GM12874 (cell line): ENCODE results near the gene ENOX1.

Experiments used
- CTCF ChIP-seq: IDR thresholded peaks from 2 replicates; pipeline ENCODE4 v1.5.1; 2011; ENCODE audit warnings: low read depth, mild to moderate bottlenecking, control low read depth, low read length, moderate library complexity; ENCODE audit not compliant: insufficient read depth

ENOX1 gene

GRCh38 chr13:43728421-43728820 is 58.4 kb downstream of the ENOX1 start:
- TF ChIP-seq CTCF: no peak

GRCh38 chr13:43727856-43728255 is 58.9 kb downstream of the ENOX1 start:
- TF ChIP-seq CTCF: no peak

- no peak for TF ChIP-seq CTCF
These were observed 61.3 kb downstream of the ENOX1 start for GRCh38 chr13:43725460-43725859.

- no peak for TF ChIP-seq CTCF
These were observed 65.9 kb downstream of the ENOX1 start for GRCh38 chr13:43720780-43721397.

- no peak for TF ChIP-seq CTCF
These were observed 88.0 kb downstream of the ENOX1 start for GRCh38 chr13:43698758-43699157.

- no peak for TF ChIP-seq CTCF
These were observed 88.8 kb downstream of the ENOX1 start for GRCh38 chr13:43698009-43698408.

GRCh38 chr13:43697323-43697722 is 89.4 kb downstream of the ENOX1 start:
- TF ChIP-seq CTCF: no peak
